ENCODE measurements around the gene TNIK.

DNA sequence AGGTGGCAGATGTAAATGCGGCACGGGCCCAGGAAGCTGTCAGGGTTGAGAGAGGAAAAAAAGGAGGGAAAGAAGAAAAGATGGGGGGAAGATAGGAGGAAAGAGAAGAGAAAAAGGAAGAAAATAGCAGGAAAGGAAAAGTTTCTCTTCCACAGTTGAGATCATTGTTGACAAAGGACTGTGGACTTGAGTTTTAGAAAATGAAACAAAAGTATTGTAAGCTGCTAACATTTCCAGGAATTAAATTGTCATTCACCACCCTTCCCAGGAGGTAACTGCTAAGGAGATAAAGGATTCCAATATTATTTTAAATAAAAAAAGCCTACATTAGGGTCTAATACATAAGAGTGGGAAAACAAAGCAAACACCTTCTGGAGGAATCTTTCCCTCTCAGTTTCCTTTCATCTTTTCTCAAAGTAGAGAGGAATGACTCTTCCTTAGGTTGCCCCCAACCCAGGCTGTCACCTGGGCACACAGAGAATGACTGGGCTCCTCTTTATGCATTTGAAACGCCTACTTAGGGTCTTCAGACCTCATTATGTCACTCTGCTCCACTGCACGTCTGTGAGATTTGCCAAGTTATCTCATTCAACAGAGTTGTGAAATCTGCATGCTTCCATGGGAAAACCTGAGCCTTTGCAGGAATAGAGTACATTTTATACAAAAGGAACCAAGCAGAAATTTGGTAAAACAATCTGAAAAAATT is 194.0 kb downstream of the TNIK start:
- TF ChIP-seq, protein P1, sequence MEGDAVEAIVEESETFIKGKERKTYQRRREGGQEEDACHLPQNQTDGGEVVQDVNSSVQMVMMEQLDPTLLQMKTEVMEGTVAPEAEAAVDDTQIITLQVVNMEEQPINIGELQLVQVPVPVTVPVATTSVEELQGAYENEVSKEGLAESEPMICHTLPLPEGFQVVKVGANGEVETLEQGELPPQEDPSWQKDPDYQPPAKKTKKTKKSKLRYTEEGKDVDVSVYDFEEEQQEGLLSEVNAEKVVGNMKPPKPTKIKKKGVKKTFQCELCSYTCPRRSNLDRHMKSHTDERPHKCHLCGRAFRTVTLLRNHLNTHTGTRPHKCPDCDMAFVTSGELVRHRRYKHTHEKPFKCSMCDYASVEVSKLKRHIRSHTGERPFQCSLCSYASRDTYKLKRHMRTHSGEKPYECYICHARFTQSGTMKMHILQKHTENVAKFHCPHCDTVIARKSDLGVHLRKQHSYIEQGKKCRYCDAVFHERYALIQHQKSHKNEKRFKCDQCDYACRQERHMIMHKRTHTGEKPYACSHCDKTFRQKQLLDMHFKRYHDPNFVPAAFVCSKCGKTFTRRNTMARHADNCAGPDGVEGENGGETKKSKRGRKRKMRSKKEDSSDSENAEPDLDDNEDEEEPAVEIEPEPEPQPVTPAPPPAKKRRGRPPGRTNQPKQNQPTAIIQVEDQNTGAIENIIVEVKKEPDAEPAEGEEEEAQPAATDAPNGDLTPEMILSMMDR (conservative IDR thresholded peaks at IDR 0.05; ENCODE audit: low read depth, low read length) = no peak
- TF ChIP-seq EZH2 (IDR thresholded peaks at IDR 0.05; ENCODE audit: borderline replicate concordance, low read depth, low read length, poor library complexity, severe bottlenecking) = no peak

All from A673 (cell line).